GM18499 (cell line): Measurements from ENCODE around the gene SSX3.
"Not testable (repeated sequence)": the region's sequence is repeated elsewhere in the genome, so short reads cannot be mapped to it uniquely, and the experiment has no call there.

Source experiments
- ATAC-seq: cut with Tn5 transposase; IDR thresholded peaks from one replicate; pipeline ENCODE4 v1.9.1; 2021; ENCODE audit warnings: moderate number of reproducible peaks; ENCODE audit not compliant: insufficient read depth, unreplicated experiment

The SSX3 gene

GRCh38 chrX:48356315-48357094 lies at the start of gene SSX3:
Gene SSX3, minus strand, starts transcription at chrX:48356703. Its CDS starts 1,454 bp downstream, at chrX:48355249.
- not testable (repeated sequence) for ATAC-seq

- not testable (repeated sequence) for ATAC-seq
Measured at GRCh38 chrX:48397825-48398224, 41.3 kb upstream of the SSX3 start.

GRCh38 chrX:48396931-48397330 lies 40.4 kb upstream of the SSX3 start:
- ATAC-seq, result not testable (repeated sequence)

- ATAC-seq, result not testable (repeated sequence)
Measured at GRCh38 chrX:48383239-48383638, 26.7 kb upstream of the SSX3 start, which contains the start of gene SSX4. Gene SSX4, plus strand, starts transcription at chrX:48383539. Its CDS starts 515 bp downstream, at chrX:48384054.

GRCh38 chrX:48370408-48370807 lies 13.9 kb upstream of the SSX3 start:
- ATAC-seq, result not testable (repeated sequence)

- ATAC-seq, result not testable (repeated sequence)
Measured at GRCh38 chrX:48367717-48368408, 11.4 kb upstream of the SSX3 start.

- ATAC-seq, result not testable (repeated sequence)
Measured at GRCh38 chrX:48359281-48359680, 2.8 kb upstream of the SSX3 start.

GRCh38 chrX:48357681-48358080 lies 1.2 kb upstream of the SSX3 start:
- ATAC-seq, result no peak

- ATAC-seq, result not testable (repeated sequence)
Measured at GRCh38 chrX:48346059-48346458, 10.4 kb downstream of the SSX3 start.

- ATAC-seq, result not testable (repeated sequence)
Measured at GRCh38 chrX:48313996-48314395, 42.5 kb downstream of the SSX3 start.

- ATAC-seq, result no peak
Measured at GRCh38 chrX:48306175-48306574, 50.3 kb downstream of the SSX3 start.
